IMR-90 (cell line): ENCODE data around the gene TCEAL4. TPM values are rescaled to one million over a fixed set of nuclear protein-coding genes. Genes with fewer than 3 reads are reported as not detected.

Experiments
- ATAC-seq: fragments of 200-7000 bp; cut with Tn5 transposase; 2 replicates; pipeline ENCODE4 v1.9.1; 2020; ENCODE audit warnings: low read depth, mild to moderate bottlenecking, moderate library complexity
- Bru-seq: library from RNA; stranded (reverse); fragments of 400-500 nt; gene quantifications from one replicate; lab custom pipeline; 2021; lab: Mats Ljungman, UMichigan
- BruChase-seq, 2 experiments: library from RNA; stranded (reverse); fragments of 400-500 nt; gene quantifications; one replicate each; lab custom pipeline; 2021; lab: Mats Ljungman, UMichigan
- BruUV-seq: library from RNA; stranded (reverse); fragments of 400-500 nt; replicated peaks from 2 replicates; lab custom pipeline; 2021; lab: Mats Ljungman, UMichigan
- CTCF ChIA-PET: fragments of 300-600 bp; formaldehyde crosslinking; extraction: SDS; loops from one replicate; lab custom pipeline; 2021; ENCODE audit warnings: antibody characterized with exemption; lab: Yijun Ruan, JAX
- POLR2A ChIA-PET: fragments of 300-600 bp; sonication (Branson Sonifier 250); formaldehyde crosslinking; loops from one replicate; lab custom pipeline; 2022; ENCODE audit warnings: antibody characterized with exemption; ENCODE audit not compliant: unreplicated experiment; lab: Charles Lee
- DNase-seq: peaks from one replicate; pipeline ENCODE4 v3.0.0; 2013
- H2AFZ ChIP-seq: replicated peaks from 2 replicates; pipeline ENCODE3; 2013; ENCODE audit warnings: low read length, mild to moderate bottlenecking; ENCODE audit not compliant: poor library complexity
- H2AK5ac ChIP-seq: 2 replicates; pipeline ENCODE4 v1.6.1; 2013; ENCODE audit warnings: low read depth, low read length, inconsistent platforms
- H2AK9ac ChIP-seq: replicated peaks from 2 replicates; pipeline ENCODE3; 2013; ENCODE audit warnings: mild to moderate bottlenecking, low read depth, low read length, moderate library complexity; ENCODE audit not compliant: poor library complexity
- H2BK120ac ChIP-seq: 2 replicates; pipeline ENCODE4 v1.6.1; 2013; ENCODE audit warnings: low read depth, low read length, inconsistent platforms
- H2BK15ac ChIP-seq: 3 replicates; pipeline ENCODE4 v1.6.1; 2013; ENCODE audit warnings: low read depth, low read length, inconsistent platforms
- H2BK20ac ChIP-seq: 2 replicates; pipeline ENCODE4 v1.6.1; 2013; ENCODE audit warnings: low read depth, mild to moderate bottlenecking, inconsistent platforms, low read length, moderate library complexity
- H2BK5ac ChIP-seq: 2 replicates; pipeline ENCODE4 v1.6.1; 2013; ENCODE audit warnings: mild to moderate bottlenecking, low read depth, low read length, inconsistent platforms; ENCODE audit not compliant: poor library complexity, severe bottlenecking
- H3K14ac ChIP-seq: replicated peaks from 2 replicates; pipeline ENCODE4 v1.6.1; 2013; ENCODE audit warnings: low read depth, low read length, inconsistent platforms
- H3K18ac ChIP-seq: 2 replicates; pipeline ENCODE4 v1.6.1; 2013; ENCODE audit warnings: low read depth, low read length, control low read depth
- H3K23ac ChIP-seq: 2 replicates; pipeline ENCODE4 v1.6.1; 2013; ENCODE audit warnings: low read depth, low read length, inconsistent platforms
- H3K27ac ChIP-seq: 2 replicates; pipeline ENCODE4 v1.5.1; 2013; ENCODE audit warnings: mild to moderate bottlenecking, control low read depth, low read length; ENCODE audit not compliant: insufficient read depth
- H3K27me3 ChIP-seq: 2 replicates; pipeline ENCODE4 v1.6.1; 2013; ENCODE audit warnings: low read length; ENCODE audit not compliant: control insufficient read depth, insufficient read depth
- H3K36me3 ChIP-seq: 2 replicates; pipeline ENCODE4 v1.6.1; 2013; ENCODE audit warnings: low read length, mixed read lengths; ENCODE audit not compliant: control insufficient read depth, insufficient read depth
- H3K4ac ChIP-seq: 2 replicates; pipeline ENCODE4 v1.6.1; 2013; ENCODE audit warnings: low read depth, low read length, inconsistent platforms
- H3K4me1 ChIP-seq: 2 replicates; pipeline ENCODE4 v1.6.1; 2013; ENCODE audit warnings: low read length, mixed read lengths; ENCODE audit not compliant: control insufficient read depth, insufficient read depth
- H3K4me2 ChIP-seq: 2 replicates; pipeline ENCODE4 v1.6.1; 2013; ENCODE audit warnings: low read depth, mild to moderate bottlenecking, control low read depth, low read length, moderate library complexity
- H3K4me3 ChIP-seq: 2 replicates; pipeline ENCODE4 v1.5.1; 2013; ENCODE audit warnings: low read depth, mild to moderate bottlenecking, control low read depth, low read length, moderate library complexity; ENCODE audit not compliant: insufficient read depth
- H3K56ac ChIP-seq: 2 replicates; pipeline ENCODE4 v1.6.1; 2013; ENCODE audit warnings: low read length, inconsistent platforms; ENCODE audit not compliant: insufficient read depth; ENCODE audit errors: extremely low read depth
- H3K79me1 ChIP-seq, 2 experiments: 2 replicates each; pipeline ENCODE4 v1.6.1; 2013; ENCODE audit warnings: low read length in 2 of 2, inconsistent platforms in 1 of 2, low read depth in 1 of 2
- H3K9ac ChIP-seq: 2 replicates; pipeline ENCODE4 v1.6.1; 2013; ENCODE audit warnings: low read depth, low read length, control low read depth
- H3K9me1 ChIP-seq: 2 replicates; pipeline ENCODE4 v1.6.1; 2013; ENCODE audit warnings: low read length, inconsistent platforms; ENCODE audit not compliant: insufficient read depth
- H3K9me3 ChIP-seq: 2 replicates; pipeline ENCODE4 v1.6.1; 2013; ENCODE audit warnings: low read length; ENCODE audit not compliant: control insufficient read depth, insufficient read depth
- H4K20me1 ChIP-seq: 2 replicates; pipeline ENCODE4 v1.6.1; 2013; ENCODE audit warnings: low read length, inconsistent platforms; ENCODE audit not compliant: insufficient read depth
- H4K5ac ChIP-seq: 2 replicates; pipeline ENCODE4 v1.6.1; 2013; ENCODE audit warnings: mild to moderate bottlenecking, low read depth, low read length, control low read depth
- H4K8ac ChIP-seq, 2 experiments: 2 replicates each; pipeline ENCODE4 v1.6.1; 2013; ENCODE audit warnings: low read depth in 2 of 2, low read length in 2 of 2, control low read depth in 1 of 2, inconsistent platforms in 1 of 2
- H4K91ac ChIP-seq: 2 replicates; pipeline ENCODE4 v1.6.1; 2013; ENCODE audit warnings: low read depth, low read length, inconsistent platforms; ENCODE audit not compliant: insufficient read depth
- BHLHE40 ChIP-seq: fragments of 150-350 bp; IDR thresholded peaks from 2 replicates; pipeline ENCODE4 v1.6.1; 2016; ENCODE audit warnings: mild to moderate bottlenecking, low read depth, low read length
- CHD1 ChIP-seq: IDR thresholded peaks from 2 replicates; pipeline ENCODE4 v1.6.1; 2012; ENCODE audit warnings: low read depth, low read length, improper control_type of control experiment
- ELK1 ChIP-seq: fragments of 150-350 bp; IDR thresholded peaks from 2 replicates; pipeline ENCODE4 v1.6.1; 2016; ENCODE audit warnings: low read depth, mild to moderate bottlenecking, low read length, moderate library complexity, borderline replicate concordance
- FOS ChIP-seq: fragments of 150-350 bp; IDR thresholded peaks from 2 replicates; pipeline ENCODE4 v1.6.1; 2016; ENCODE audit warnings: low read depth, low read length
- MAFK ChIP-seq: IDR thresholded peaks from 2 replicates; pipeline ENCODE4 v1.6.1; 2012; ENCODE audit warnings: low read depth, low read length, improper control_type of control experiment
- MAZ ChIP-seq: IDR thresholded peaks from 2 replicates; pipeline ENCODE4 v1.6.1; 2012; ENCODE audit warnings: low read depth, mild to moderate bottlenecking, low read length, improper control_type of control experiment, moderate library complexity, borderline replicate concordance
- NFE2L2 ChIP-seq: fragments of 150-350 bp; IDR thresholded peaks from 2 replicates; pipeline ENCODE4 v1.6.1; 2016; ENCODE audit warnings: low read depth, mild to moderate bottlenecking, low read length
- RAD21 ChIP-seq: IDR thresholded peaks from 2 replicates; pipeline ENCODE4 v1.6.1; 2012; ENCODE audit warnings: low read length, improper control_type of control experiment
- USF2 ChIP-seq: fragments of 150-350 bp; IDR thresholded peaks from 2 replicates; pipeline ENCODE4 v1.6.1; 2017; ENCODE audit warnings: mild to moderate bottlenecking, antibody characterized with exemption, low read length, low read depth
- WGBS, 2 experiments: methylation state at CpG; one replicate each; pipeline versions ENCODE4 v1.1.5 to v1.1.7; 2013; ENCODE audit warnings: missing lambda C conversion rate in 2 of 2; ENCODE audit not compliant: insufficient read length in 1 of 2; ENCODE audit errors: extremely low coverage in 2 of 2; 5-methylcytosine and 5-hydroxymethylcytosine counted together
- dilution Hi-C: fragments of 300-500 bp; cut with HindIII; formaldehyde crosslinking; loops from one replicate; pipeline ENCODE4 v1.14.3; 2018; ENCODE audit warnings: low sequenced_read_pairs; ENCODE audit not compliant: unreplicated experiment
- in situ Hi-C: fragments of 300-500 bp; cut with MboI; formaldehyde crosslinking; loops from 3 replicates; pipeline ENCODE4 v1.14.3; 2019; ENCODE audit warnings: low sequenced_read_pairs, inconsistent platforms, mixed read lengths
- intact Hi-C: fragments of 100-400 bp; cut with micrococcal nuclease; formaldehyde crosslinking; loops from 2 replicates; pipeline ENCODE4 v1.10.0; 2022
- long read RNA-seq: library from polyadenylated mRNA; unstranded; transcript quantifications from one replicate; pipeline ENCODE4 v2.0.0, GENCODE V29; 2021; ENCODE audit not compliant: unreplicated experiment
- polyA plus RNA-seq, 3 experiments: library from polyadenylated mRNA; depleted of rRNA; stranded (reverse); fragments of >200 nt; gene quantifications; 2 replicates each; pipeline ENCODE4 v1.2.3, GENCODE V29; 2012; ENCODE audit warnings: low replicate concordance in 1 of 3
- total RNA-seq: library from RNA; depleted of rRNA; stranded (reverse); fragments of >200 nt; gene quantifications from 2 replicates; pipeline ENCODE4 v1.2.3, GENCODE V29; 2012; rRNA removed

TCEAL4 gene
- total RNA-seq (11.1 and 16.7 TPM in 2 replicates), polyA plus RNA-seq (2012; rRNA removed) (27.3 and 31.9 TPM in 2 replicates), Bru-seq, nascent RNA (percentile 81 among the genes with signal in this experiment), BruChase-seq, experiment 1, labeled RNA remaining after a 6-hour chase (percentile 88 among the genes with signal in this experiment), BruChase-seq, experiment 2, labeled RNA remaining after a 2-hour chase (percentile 81 among the genes with signal in this experiment)
- 8.5 and 18.2 TPM in 2 replicates for polyA plus RNA-seq (2012; cell fraction: cytosol; rRNA removed)
- polyA plus RNA-seq (2012; cell fraction: nucleus; rRNA removed; ENCODE audit: low replicate concordance) = 7.3 and 25.4 TPM in 2 replicates
- long read RNA-seq, transcript TCEAL4-208 (3 exons, 1,273 nt) = major isoform, 50 of 64 reads
- long read RNA-seq, partial matches to known transcripts = 0 of 64 reads
- long read RNA-seq, other reads (novel, unspliced or antisense) = 6 of 64 reads

- CTCF ChIA-PET = no interaction called here
- H3K9ac ChIP-seq = peak within 1 kb of the TSS; percentile 98
- ATAC-seq = peak; percentile 89
- no peaks in the 10 kb centered on the region; the same call in 1 of the 2 replicates for H3K9me1 ChIP-seq
- intact Hi-C loops = loop anchor here (5.0 kb wide), 1 partner anchor 102 kb away; the partner anchor contains the start of gene MORF4L2
- H3K56ac ChIP-seq = peak within 1 kb of the TSS; percentile 38
- H2BK5ac ChIP-seq = peak within 1 kb of the TSS; percentile 88
- peak within 1 kb of the TSS; percentile 95 for H2AK9ac ChIP-seq
- WGBS, 2 experiments = 20% methylated on average over 36 of the region's 56 CpGs; no CpG with 5 or more reads in 1 of the 2 experiments
- H3K18ac ChIP-seq = peak within 1 kb of the TSS; percentile 77; the same call in 1 of the 2 replicates
- POLR2A ChIA-PET = interaction anchor here (0.6 kb wide), 1 partner anchor 9 kb away, joined by 3 read pairs; no protein-coding TSS in a partner anchor
- H4K20me1 ChIP-seq = no peaks in the 10 kb centered on the region
- H4K5ac ChIP-seq = peak within 1 kb of the TSS; percentile 95
- peak within 1 kb of the TSS; percentile 84 for H4K91ac ChIP-seq
- no peak within 1 kb of the TSS for H2BK15ac ChIP-seq
- H2AFZ ChIP-seq = peak within 1 kb of the TSS; percentile 94
- TF ChIP-seq BHLHE40 = peak; percentile 86
- TF ChIP-seq NFE2L2 = no peak
- TF ChIP-seq MAFK = no peak
- no peak for TF ChIP-seq RAD21
- TF ChIP-seq MAZ = no peak
- no peak for TF ChIP-seq CHD1
- no peak for TF ChIP-seq FOS
- TF ChIP-seq USF2 = 0 out of 2 replicates have a peak, but pooled peaks have one; percentile 23
- TF ChIP-seq ELK1 = no peak
- no peaks in the 10 kb centered on the region for H3K27me3 ChIP-seq
- peak within 1 kb of the TSS; percentile 94 for H3K14ac ChIP-seq
- peak within 1 kb of the TSS; percentile 66 for H2BK120ac ChIP-seq
- H3K23ac ChIP-seq = peak within 1 kb of the TSS; percentile 98
- peak within 1 kb of the TSS; percentile 96 for H3K27ac ChIP-seq
- H3K9me3 ChIP-seq = no peaks in the 10 kb centered on the region
- H2BK20ac ChIP-seq = no peak within 1 kb of the TSS
- peak within 1 kb of the TSS; percentile 93 to 96 for H4K8ac ChIP-seq
- H3K36me3 ChIP-seq = peaks cover 4% of the 10 kb centered on the region; the same call in 1 of the 2 replicates
- BruUV-seq = no TSS peak
- in situ Hi-C loops = no loop called here
- dilution Hi-C loops = no loop called here
- H3K79me1 ChIP-seq = peaks cover 6 to 24% of the 10 kb centered on the region in 2 experiments; a peak in 2 of 4 replicates
- no peak for DNase-seq
- peak within 1 kb of the TSS; percentile 72; the same call in 1 of the 2 replicates for H2AK5ac ChIP-seq
- H3K4me3 ChIP-seq = peak within 1 kb of the TSS; percentile 100
- peak within 1 kb of the TSS; percentile 95 for H3K4ac ChIP-seq
- H3K4me1 ChIP-seq = no peaks in the 10 kb centered on the region; the same call in 1 of the 2 replicates
- peak within 1 kb of the TSS; percentile 93 for H3K4me2 ChIP-seq
Observed at GRCh38 chrX:103585411-103586313, at the start of gene TCEAL4. TSS of gene TCEAL4 (plus strand) at chrX:103585515. CDS start at chrX:103586676, 1,161 bp downstream.
